K562 (cell line): ENCODE measurements around the gene AMOT. TPM values are rescaled to one million over a fixed set of nuclear protein-coding genes. Genes with fewer than 3 reads are reported as not detected.

Experiments
- ATAC-seq: fragments of 200-7000 bp; cut with Tn5 transposase; 3 replicates; pipeline ENCODE4 v1.9.1; 2020; ENCODE audit warnings: moderate library complexity
- BruUV-seq: library from RNA; stranded (reverse); fragments of 400-500 nt; replicated peaks from 2 replicates; lab custom pipeline; 2021; lab: Mats Ljungman, UMichigan
- CTCF ChIA-PET: fragments of 300-600 bp; formaldehyde crosslinking; extraction: SDS; loops from one replicate; lab custom pipeline; 2021; ENCODE audit warnings: low intra/inter-chr PET ratio; lab: Yijun Ruan, JAX
- POLR2A ChIA-PET: fragments of 300-600, 350-650 bp; sonication (Branson Sonifier 250); formaldehyde crosslinking; extraction: SDS; loops from one replicate; lab custom pipeline; 2021; ENCODE audit warnings: antibody characterized with exemption, inconsistent platforms; lab: Yijun Ruan, JAX
- DNase-seq, 4 experiments: peaks; one replicate each; pipeline versions ENCODE4 v3.0.0 to v3.0.0-alpha.2; 2011 to 2018; ENCODE audit warnings: low spot score in 3 of 4, mixed read lengths in 3 of 4; ENCODE audit errors: extremely low read depth in 1 of 4
- FAIRE-seq: peaks from 2 replicates; lab custom pipeline; 2011; peaks lifted over from hg19 to GRCh38; lab: Jason Lieb, UNC
- H2AFZ ChIP-seq: 2 replicates; pipeline ENCODE4 v1.6.0; 2011; ENCODE audit warnings: low read depth, low read length, control low read depth, inconsistent platforms
- H3K27ac ChIP-seq: fragments of 200-600 bp; 3 replicates; pipeline ENCODE4 v1.8.0; 2011; ENCODE audit warnings: low read depth, mild to moderate bottlenecking, control low read depth, inconsistent platforms, low read length, moderate library complexity, mixed read lengths; ENCODE audit errors: extremely low read depth
- H3K27me3 ChIP-seq, 2 experiments: fragments of 300-600 bp in 1 of 2; 2 replicates in 1 of 2; 3 replicates in 1 of 2; pipeline versions ENCODE4 v1.6.0 to v1.8.0; 2011; ENCODE audit warnings: inconsistent platforms in 2 of 2, low read length in 2 of 2, mild to moderate bottlenecking in 1 of 2, mixed read lengths in 1 of 2, moderate library complexity in 1 of 2; ENCODE audit not compliant: control insufficient read depth in 2 of 2, insufficient read depth in 2 of 2
- H3K36me3 ChIP-seq: fragments of 300-600 bp; 3 replicates; pipeline ENCODE4 v1.8.0; 2011; ENCODE audit warnings: mild to moderate bottlenecking, low read length, inconsistent platforms; ENCODE audit not compliant: control insufficient read depth, insufficient read depth
- H3K4me1 ChIP-seq, 2 experiments: fragments of 200-600 bp in 1 of 2; replicated peaks in 1 of 2; 2 replicates in 1 of 2; 3 replicates in 1 of 2; pipeline versions ENCODE4 v1.5.1 to v1.8.0; 2011; ENCODE audit warnings: inconsistent platforms in 2 of 2, low read length in 2 of 2, mild to moderate bottlenecking in 1 of 2, mixed read lengths in 1 of 2, moderate library complexity in 1 of 2; ENCODE audit not compliant: control insufficient read depth in 2 of 2, insufficient read depth in 2 of 2
- H3K4me2 ChIP-seq: 2 replicates; pipeline ENCODE4 v1.6.1; 2011; ENCODE audit warnings: low read length, control low read depth, inconsistent platforms, mixed read lengths; ENCODE audit not compliant: insufficient read depth
- H3K4me3 ChIP-seq: fragments of 200-600 bp; sonication (generic), shearing (Covaris generic); 2 replicates; pipeline ENCODE4 v1.5.1; 2016; ENCODE audit warnings: control low read depth, inconsistent platforms
- H3K79me2 ChIP-seq: fragments of 200-600 bp; 3 replicates; pipeline ENCODE4 v1.8.0; 2011; ENCODE audit warnings: low read length, inconsistent platforms; ENCODE audit not compliant: control insufficient read depth, insufficient read depth
- H3K9ac ChIP-seq, 2 experiments: 2 replicates each; pipeline versions ENCODE4 v1.6.0 to v1.6.1; 2011; ENCODE audit warnings: low read depth in 2 of 2, low read length in 2 of 2, control low read depth in 1 of 2, inconsistent platforms in 1 of 2, mild to moderate bottlenecking in 1 of 2, mixed read lengths in 1 of 2; ENCODE audit not compliant: insufficient read depth in 1 of 2
- H3K9me1 ChIP-seq: one replicate; pipeline ENCODE4 v1.6.0; 2011; ENCODE audit warnings: inconsistent platforms, mild to moderate bottlenecking, low read length, moderate library complexity; ENCODE audit not compliant: control insufficient read depth, insufficient read depth
- H3K9me3 ChIP-seq: replicated peaks from 2 replicates; pipeline ENCODE4 v1.5.1; 2011; ENCODE audit warnings: low read depth, low read length, inconsistent platforms; ENCODE audit not compliant: control insufficient read depth, insufficient read depth
- H4K20me1 ChIP-seq: replicated peaks from 2 replicates; pipeline ENCODE4 v1.6.1; 2011; ENCODE audit warnings: low read length, inconsistent platforms, mixed read lengths; ENCODE audit not compliant: control insufficient read depth, insufficient read depth
- CHD4 ChIP-seq: fragments of 200-600 bp; sonication (generic); IDR thresholded peaks from 3 replicates; pipeline ENCODE4 v1.6.1; 2012; ENCODE audit warnings: low read depth, mild to moderate bottlenecking, mixed read lengths, low read length, inconsistent platforms; ENCODE audit not compliant: insufficient read depth, insufficient replicate concordance, poor library complexity, severe bottlenecking
- HDAC2 ChIP-seq: fragments of 450-650 bp; IDR thresholded peaks from 2 replicates; pipeline ENCODE4 v1.6.1; 2016; ENCODE audit warnings: mild to moderate bottlenecking
- KDM1A ChIP-seq, 2 experiments: fragments of 450-650 bp; IDR thresholded peaks; 2 replicates each; pipeline ENCODE4 v1.6.1; 2016; ENCODE audit warnings: mild to moderate bottlenecking in 2 of 2
- MAFF ChIP-seq: IDR thresholded peaks from 2 replicates; pipeline ENCODE4 v1.6.1; 2012; ENCODE audit warnings: low read length, improper control_type of control experiment
- MCM2 ChIP-seq: fragments of 450-650 bp; IDR thresholded peaks from 2 replicates; pipeline ENCODE4 v1.6.1; 2017; ENCODE audit warnings: low read depth, mild to moderate bottlenecking
- NFE2L1 ChIP-seq: fragments of 450-650 bp; IDR thresholded peaks from 2 replicates; pipeline ENCODE4 v1.6.1; 2016; ENCODE audit warnings: missing genetic modification characterization, low read depth, mild to moderate bottlenecking, missing compliant biosample characterization, moderate library complexity, borderline replicate concordance
- POLR2AphosphoS5 ChIP-seq: IDR thresholded peaks from 2 replicates; pipeline ENCODE4 v1.6.1; 2011; ENCODE audit warnings: mild to moderate bottlenecking, low read depth, low read length, moderate library complexity; ENCODE audit not compliant: control insufficient read depth, insufficient read depth
- PTRF ChIP-seq: fragments of 450-650 bp; IDR thresholded peaks from 2 replicates; pipeline ENCODE4 v1.6.1; 2016; ENCODE audit warnings: mild to moderate bottlenecking, missing genetic modification characterization, missing compliant biosample characterization
- SIN3A ChIP-seq, 2 experiments: fragments of 150-350 bp in 1 of 2; IDR thresholded peaks; 2 replicates each; pipeline ENCODE4 v1.6.1; 2011 to 2016; ENCODE audit warnings: borderline replicate concordance in 2 of 2, low read depth in 2 of 2, low read length in 2 of 2, mild to moderate bottlenecking in 2 of 2, moderate library complexity in 2 of 2; ENCODE audit not compliant: control insufficient read depth in 1 of 2
- SMC3 ChIP-seq: conservative IDR thresholded peaks from 2 replicates; pipeline ENCODE4 v1.6.1; 2011; ENCODE audit warnings: low read depth, low read length, improper control_type of control experiment; ENCODE audit not compliant: insufficient read depth
- STAT6 ChIP-seq: sonication (generic); formaldehyde crosslinking; IDR thresholded peaks from 2 replicates; pipeline ENCODE4 v1.8.1; 2023; ENCODE audit warnings: mild to moderate bottlenecking, missing genetic modification reagents
- TAF15 ChIP-seq: fragments of 200-400 bp; formaldehyde crosslinking; IDR thresholded peaks from 2 replicates; pipeline ENCODE4 v1.6.1; 2017; ENCODE audit warnings: mild to moderate bottlenecking, low read depth, low read length, moderate library complexity
- TSHZ1 ChIP-seq: fragments of 250-450 bp; sonication (Bioruptor Pico); IDR thresholded peaks from 2 replicates; pipeline ENCODE4 v1.4.0; 2020; ENCODE audit warnings: mild to moderate bottlenecking, moderate library complexity
- ZBTB17 ChIP-seq: fragments of 450-650 bp; formaldehyde crosslinking; IDR thresholded peaks from 2 replicates; pipeline ENCODE4 v1.4.0; 2020; ENCODE audit warnings: mild to moderate bottlenecking
- ZNF24 ChIP-seq: fragments of 450-650 bp; IDR thresholded peaks from 2 replicates; pipeline ENCODE4 v1.6.1; 2016
- WGBS: fragments of 100-300 bp; shearing (Covaris generic); methylation state at CpG from one replicate; pipeline ENCODE4 v1.1.6; 2016; ENCODE audit warnings: low coverage, mixed read lengths; ENCODE audit not compliant: insufficient coverage; ENCODE audit errors: missing lambda C conversion rate; 5-methylcytosine and 5-hydroxymethylcytosine counted together
- in situ Hi-C: fragments of 300-500 bp; cut with MboI; formaldehyde crosslinking; loops from 4 replicates; pipeline ENCODE4 v1.15.0; 2018; ENCODE audit warnings: inconsistent platforms, mixed read lengths
- intact Hi-C: fragments of 100-400 bp; cut with micrococcal nuclease; formaldehyde crosslinking; loops from 2 replicates; pipeline ENCODE4 v1.14.2; 2022
- polyA plus RNA-seq, 8 experiments: library from polyadenylated mRNA; depleted of rRNA in 4 of 8; stranded (reverse) in 5 of 8; unstranded in 3 of 8; fragments of >200 nt; fragmentation: Nextera tagmentation in 2 of 8; fragmentation: Illumina TruSeq in 1 of 8; extraction: Ambion mirVana in 2 of 8; extraction: Trizol in 1 of 8; gene quantifications; 2 replicates each; pipeline versions ENCODE4 v1.2.1 to v1.2.3, GENCODE V29; 2011 to 2014; ENCODE audit warnings: inconsistent platforms in 1 of 8, missing spikeins in 1 of 8
- total RNA-seq, 7 experiments: library from RNA; depleted of rRNA in 6 of 7; stranded (reverse); fragments of >200 nt in 6 of 7; fragmentation: Illumina TruSeq in 2 of 7; extraction: Trizol in 2 of 7; gene quantifications; 2 replicates each; pipeline versions ENCODE4 v1.2.1 to v1.2.3, GENCODE V29; 2011 to 2021; ENCODE audit warnings: low replicate concordance in 1 of 7

The AMOT gene
- total and polyA plus RNA-seq, 9 of the 15 experiments (the other 6 are each of a cell fraction or from before 2014, with no cell fraction given), result 0.04 TPM; not detected in 8

GRCh38 chrX:112819008-112819640, 21.5 kb downstream of the AMOT start:
- ChIA-PET CTCF (no interaction called here), POLR2A (no interaction called here)
- no peak for ATAC-seq
- H3K27me3 ChIP-seq, result no peaks in the 10 kb centered on the region
- no peaks in the 10 kb centered on the region for H3K79me2 ChIP-seq
- DNase-seq, result no peak
- H3K9me3 ChIP-seq, result no peaks in the 10 kb centered on the region
- no peak for FAIRE-seq
- no peaks in the 10 kb centered on the region for H3K36me3 ChIP-seq
- H3K9me1 ChIP-seq, result no peaks in the 10 kb centered on the region
- H2AFZ ChIP-seq, result no peak overlapping the region
- WGBS, result 0% methylated on average over 2 of the region's 2 CpGs
- intact Hi-C loops, result no loop called here
- no peak overlapping the region for H3K4me3 ChIP-seq
- no peak overlapping the region for H3K4me2 ChIP-seq
- in situ Hi-C loops, result no loop called here
- no peaks in the 10 kb centered on the region for H3K4me1 ChIP-seq
- H4K20me1 ChIP-seq, result no peaks in the 10 kb centered on the region
- H3K27ac ChIP-seq, result no peak overlapping the region
- no TSS peak for BruUV-seq
- H3K9ac ChIP-seq, result no peak overlapping the region
- no peak for TF ChIP-seq ZNF24
- no peak for TF ChIP-seq PTRF (tag)
- TF ChIP-seq CHD4, result no peak
- no peak for TF ChIP-seq MCM2
- TF ChIP-seq KDM1A (IDR thresholded peaks at IDR 0.05), result no peak
- TF ChIP-seq SIN3A (IDR thresholded peaks at IDR 0.05; ENCODE audit: borderline replicate concordance in 2 of 2, control insufficient read depth in 1 of 2, low read depth in 2 of 2, low read length in 2 of 2), result no peak
- no peak for TF ChIP-seq NFE2L1 (tag)
- TF ChIP-seq STAT6 (CRISPR knock-in tag), result no peak
- TF ChIP-seq TAF15, result no peak
- no peak for TF ChIP-seq POLR2AphosphoS5
- no peak for TF ChIP-seq ZBTB17 (CRISPR knock-in tag)
- no peak for TF ChIP-seq TSHZ1 (CRISPR knock-in tag)
- TF ChIP-seq HDAC2, result no peak
- no peak for TF ChIP-seq MAFF
- no peak for TF ChIP-seq SMC3
